GM12892 (cell line): Measurements from ENCODE around the gene CRIP2.

Experiments
- DNase-seq: peaks from one replicate; pipeline ENCODE4 v3.0.0; 2011; ENCODE audit not compliant: insufficient read length
- FAIRE-seq: peaks from 2 replicates; lab custom pipeline; 2011; peaks lifted over from hg19 to GRCh38; lab: Jason Lieb, UNC
- POLR2A ChIP-seq: IDR thresholded peaks from 2 replicates; pipeline ENCODE4 v1.6.1; 2011; ENCODE audit warnings: low read depth, low read length, control low read depth
- POLR2AphosphoS5 ChIP-seq: IDR thresholded peaks from 2 replicates; pipeline ENCODE4 v1.6.1; 2011; ENCODE audit warnings: low read depth, low read length, control low read depth
- TAF1 ChIP-seq: IDR thresholded peaks from 2 replicates; pipeline ENCODE4 v1.6.1; 2011; ENCODE audit warnings: low read depth, mild to moderate bottlenecking, control low read depth, low read length, borderline replicate concordance

Gene CRIP2

DNA sequence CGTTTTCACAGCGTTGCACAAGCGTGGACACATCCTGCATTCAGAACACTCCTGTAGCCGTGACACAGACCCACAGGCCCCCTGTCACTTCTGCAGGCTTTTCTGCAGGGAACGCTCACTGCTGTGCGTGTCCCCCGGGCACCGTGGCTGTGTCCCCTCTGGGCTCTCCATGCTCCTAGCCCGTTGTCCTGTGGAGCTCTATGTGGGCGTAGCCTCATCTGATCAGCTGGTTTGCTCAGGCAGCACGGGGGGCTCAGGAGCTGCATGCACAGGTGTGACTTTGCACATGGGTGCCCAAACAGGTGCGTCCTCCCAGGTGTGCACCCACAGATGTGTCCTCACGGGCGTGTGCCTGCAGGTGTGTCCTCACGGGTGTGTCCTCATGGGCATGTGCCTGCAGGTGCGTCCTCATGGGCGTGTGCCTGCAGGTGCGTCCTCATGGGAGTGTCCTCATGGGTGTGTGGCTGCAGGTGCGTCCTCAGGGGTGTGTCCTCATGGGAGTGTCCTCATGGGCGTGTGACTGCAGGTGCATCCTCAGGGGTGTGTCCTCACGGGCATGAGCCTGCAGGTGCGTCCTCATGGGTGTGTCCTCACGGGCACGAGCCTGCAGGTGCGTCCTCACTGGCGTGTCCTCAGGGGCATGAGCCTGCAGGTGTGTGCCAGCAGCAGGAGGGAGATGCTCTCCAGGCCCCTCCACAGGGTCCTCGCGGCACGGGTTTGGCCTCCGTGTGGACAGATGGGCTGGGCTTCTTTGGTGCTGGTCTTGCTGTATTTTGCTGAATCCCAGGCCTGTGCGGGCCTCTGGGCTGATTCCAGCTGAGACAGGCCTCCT is 37.5 kb upstream of the CRIP2 start:
- no peak for FAIRE-seq
- TF ChIP-seq TAF1 = no peak
- TF ChIP-seq POLR2AphosphoS5 = no peak
- no peak for TF ChIP-seq POLR2A

DNA sequence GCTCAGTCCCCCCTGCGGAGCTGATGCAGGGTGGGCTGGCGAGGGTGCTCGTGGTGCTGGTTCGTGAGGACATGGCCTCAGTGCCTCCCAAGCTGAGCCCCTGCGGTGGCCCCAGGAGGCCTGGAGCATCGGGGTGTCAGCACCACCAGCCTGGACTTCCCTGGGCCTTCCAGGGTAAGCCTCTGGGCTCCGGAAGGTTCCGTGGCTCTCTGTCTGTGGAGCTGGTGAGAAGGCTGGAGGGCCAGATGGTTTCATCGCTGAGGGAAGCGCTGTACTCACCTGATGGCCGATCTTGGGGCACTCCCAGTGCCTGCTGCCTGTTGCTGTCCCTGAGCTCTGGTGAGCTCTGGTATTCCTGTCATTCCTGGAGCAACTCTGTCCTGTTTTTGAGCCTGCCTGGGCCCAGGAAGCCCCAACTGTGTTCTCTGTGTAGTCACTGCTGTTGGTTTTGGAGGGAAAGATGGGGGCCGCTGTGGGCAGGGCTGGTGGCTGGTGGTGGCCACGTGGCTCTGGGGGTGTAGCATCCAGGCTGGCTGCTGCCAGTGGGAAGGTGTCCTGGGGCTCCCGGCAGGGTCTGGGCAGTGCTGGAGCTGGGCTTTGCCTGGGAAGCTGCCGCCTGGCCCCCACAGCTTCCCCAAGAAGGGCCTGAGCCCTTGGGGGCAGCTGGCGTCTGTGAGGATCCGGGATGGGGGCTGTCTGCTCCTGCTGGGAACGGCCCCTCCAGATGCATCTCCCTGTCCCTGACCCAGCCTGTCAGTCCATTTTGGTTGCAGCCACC is 36.7 kb upstream of the CRIP2 start:
- DNase-seq (no peak), FAIRE-seq (no peak)
- TF ChIP-seq POLR2A = no peak
- TF ChIP-seq POLR2AphosphoS5 = no peak
- TF ChIP-seq TAF1 = no peak

More for the DNA sequence above, 37.5 kb upstream of the CRIP2 start:
- DNase-seq = no peak

- DNase-seq = no peak
- no peak for FAIRE-seq
- TF ChIP-seq POLR2A (no peak), TAF1 (no peak), POLR2AphosphoS5 (no peak)
These were observed 35.4 kb upstream of the CRIP2 start for GRCh38 chr14:105439179-105439578.

DNA sequence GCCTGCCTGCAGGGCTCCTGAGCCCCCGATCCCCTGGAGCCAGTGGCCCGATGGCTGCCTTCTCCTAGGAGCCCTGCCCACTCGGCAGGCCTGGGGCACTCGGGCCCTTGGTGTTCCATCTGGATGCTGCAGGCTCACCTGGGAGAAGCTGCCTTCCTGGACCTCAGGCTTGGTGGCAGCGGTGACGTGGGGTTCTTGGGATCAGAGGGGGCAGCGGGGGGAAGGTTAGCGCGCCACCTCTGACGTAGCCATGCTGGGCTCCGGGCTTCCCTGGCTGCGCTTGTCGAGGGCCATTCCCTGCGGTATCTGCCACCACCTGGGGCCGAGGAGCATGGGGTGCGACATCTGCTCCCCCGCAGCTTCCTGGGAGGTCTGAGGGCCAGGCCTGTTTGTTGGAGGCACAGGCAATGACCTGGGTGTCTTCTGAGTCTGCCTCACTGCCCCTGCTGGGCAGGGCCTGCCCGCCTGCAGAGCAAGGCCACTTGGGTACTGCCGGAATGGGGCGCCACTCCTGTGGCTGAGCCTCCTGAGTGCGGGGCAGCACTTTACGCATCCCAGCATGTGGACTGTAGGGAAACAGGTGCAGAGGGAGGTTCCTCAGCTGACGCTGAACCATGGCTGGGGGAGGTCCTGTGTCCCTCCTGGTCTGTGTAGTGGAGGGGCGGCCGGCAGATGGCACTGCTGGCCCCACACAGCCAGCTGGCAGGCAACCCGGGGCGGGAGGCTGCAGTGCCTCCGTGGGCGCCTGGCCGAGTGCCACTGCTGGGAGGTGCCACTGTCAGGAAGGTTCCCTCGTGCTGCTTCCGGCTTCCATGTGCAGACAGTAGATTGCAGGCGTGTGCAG is 34.7 kb upstream of the CRIP2 start:
- FAIRE-seq = no peak
- TF ChIP-seq TAF1 (no peak), POLR2AphosphoS5 (no peak), POLR2A (no peak)
- DNase-seq = no peak

DNA sequence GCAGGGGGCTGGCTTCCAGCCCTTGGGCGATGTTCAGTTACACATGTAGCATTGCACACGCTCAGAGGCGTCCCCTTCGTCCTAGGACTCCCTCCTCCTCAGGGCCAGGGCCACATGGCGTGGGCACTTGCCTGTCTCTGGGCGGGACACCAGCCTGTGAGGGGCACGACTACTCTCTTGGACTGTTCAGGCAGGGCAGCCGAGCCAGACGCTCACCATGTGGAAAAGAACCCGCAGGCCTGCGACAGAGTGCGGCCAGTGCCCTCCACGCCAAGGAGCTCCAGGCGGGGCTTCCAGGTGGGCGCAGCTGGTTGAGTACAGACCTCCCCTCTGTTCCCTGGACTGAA is 34.1 kb upstream of the CRIP2 start:
- no peak for DNase-seq
- TF ChIP-seq POLR2A = no peak
- no peak for TF ChIP-seq POLR2AphosphoS5
- TF ChIP-seq TAF1 = no peak
- FAIRE-seq = no peak

GRCh38 chr14:105440992-105441391 is 33.6 kb upstream of the CRIP2 start:
- DNase-seq (no peak), FAIRE-seq (no peak)
- TF ChIP-seq POLR2A (no peak), POLR2AphosphoS5 (no peak), TAF1 (no peak)

DNA sequence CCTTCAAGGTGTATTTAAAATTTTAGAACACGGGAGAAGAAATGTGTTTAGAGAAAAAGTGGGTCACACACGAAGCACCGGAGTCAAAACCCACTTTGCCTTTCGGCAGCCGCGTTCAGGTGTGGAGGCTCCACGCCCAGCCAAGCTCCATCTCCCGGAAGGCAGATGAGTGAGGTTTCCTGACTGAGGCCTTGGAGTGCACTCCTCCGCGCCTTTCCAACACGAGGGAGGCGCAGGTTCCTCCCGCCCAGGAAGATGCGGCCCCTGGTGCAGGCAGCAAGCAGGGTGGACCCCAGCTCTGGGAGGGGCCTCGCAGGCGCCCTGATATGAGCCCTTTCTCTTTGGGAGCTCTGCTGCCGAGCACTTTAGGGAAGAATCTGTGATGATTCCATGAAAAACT is 32.5 kb upstream of the CRIP2 start:
- DNase-seq (no peak), FAIRE-seq (no peak)
- TF ChIP-seq POLR2A (no peak), POLR2AphosphoS5 (no peak), TAF1 (no peak)

- TF ChIP-seq POLR2A = no peak
- no peak for TF ChIP-seq TAF1
- TF ChIP-seq POLR2AphosphoS5 = no peak
- DNase-seq (no peak), FAIRE-seq (no peak)
These were observed 31.8 kb upstream of the CRIP2 start for GRCh38 chr14:105442834-105443233.

DNA sequence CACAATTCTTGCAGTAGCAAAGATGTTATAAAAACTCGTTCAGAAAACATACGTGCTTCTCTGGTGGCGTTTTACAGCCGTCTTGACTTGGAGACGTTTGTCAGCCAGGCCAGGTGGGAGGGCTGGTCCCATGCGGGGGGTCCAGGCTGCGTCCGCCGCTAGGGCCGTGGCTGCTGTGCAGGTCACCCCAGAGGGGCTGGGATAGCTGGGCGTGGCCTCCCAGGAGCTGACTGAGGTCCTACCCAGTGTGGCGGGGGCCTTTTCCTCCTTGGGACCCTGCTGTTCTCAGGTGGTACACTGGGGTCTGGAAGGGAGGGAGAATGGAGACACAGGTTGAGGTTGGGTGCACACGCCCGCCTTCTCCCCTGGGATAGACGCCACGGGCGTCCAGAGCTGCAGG is 29.8 kb upstream of the CRIP2 start:
- FAIRE-seq = no peak
- no peak for TF ChIP-seq TAF1
- no peak for TF ChIP-seq POLR2AphosphoS5
- TF ChIP-seq POLR2A = no peak
- DNase-seq = no peak

DNA sequence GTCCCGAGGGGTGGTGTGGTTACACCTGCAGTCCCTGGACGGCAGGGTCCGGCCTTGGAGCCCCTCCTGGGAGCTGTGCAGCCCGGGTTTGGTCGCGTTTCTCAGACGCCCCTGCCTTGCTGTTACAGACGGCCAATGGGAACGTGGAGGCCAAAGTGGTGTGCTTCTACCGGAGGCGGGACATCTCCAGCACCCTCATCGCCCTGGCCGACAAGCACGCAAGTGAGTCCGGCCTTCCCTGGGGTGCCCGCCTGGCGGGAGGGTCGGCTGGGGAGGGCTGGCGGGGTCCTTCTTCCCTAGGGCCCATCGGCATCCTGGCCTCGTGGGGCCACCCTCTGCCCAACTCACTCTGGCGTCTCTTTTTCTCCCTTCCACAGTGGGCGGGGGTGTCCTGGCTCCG is 29.3 kb upstream of the CRIP2 start:
- no peak for TF ChIP-seq TAF1
- no peak for TF ChIP-seq POLR2A
- TF ChIP-seq POLR2AphosphoS5 = no peak
- DNase-seq (no peak), FAIRE-seq (no peak)

- TF ChIP-seq POLR2AphosphoS5 = no peak
- no peak for TF ChIP-seq POLR2A
- no peak for FAIRE-seq
These were observed 28.4 kb upstream of the CRIP2 start for GRCh38 chr14:105445901-105446845.

More at GRCh38 chr14:105445901-105446845, 28.4 kb upstream of the CRIP2 start:
- DNase-seq = no peak
